Naive thymus-derived CD4-positive, alpha-beta T cell (primary cell): ENCODE data around the gene ATPAF2. TPM values are rescaled to one million over a fixed set of nuclear protein-coding genes. Genes with fewer than 3 reads are reported as not detected.

Source experiments
- ATAC-seq: fragments of 150-1000 bp; cut with Tn5 transposase; 2 replicates; pipeline ENCODE4 v1.10.0; 2021; ENCODE audit warnings: mild to moderate bottlenecking, moderate library complexity
- CTCF ChIA-PET: fragments of 350-600 bp; sonication (Branson Sonifier 250); formaldehyde crosslinking; loops from one replicate; lab custom pipeline; 2021; ENCODE audit warnings: antibody characterized with exemption; lab: Charles Lee
- POLR2A ChIA-PET: fragments of 350-600 bp; sonication (Branson Sonifier 250); formaldehyde crosslinking; loops from one replicate; lab custom pipeline; 2021; ENCODE audit warnings: antibody characterized with exemption, inconsistent platforms; lab: Charles Lee
- DNase-seq, 9 donors: peaks; one replicate each; pipeline versions ENCODE4 v3.0.0 to v3.0.0-alpha.2; 2020 to 2022; ENCODE audit warnings: mixed read lengths in 1 of 9
- H3K27ac ChIP-seq: one replicate; pipeline ENCODE4 v1.7.0; 2013; ENCODE audit warnings: mild to moderate bottlenecking, low read depth, low read length, moderate library complexity
- H3K27me3 ChIP-seq, 2 donors: one replicate each; pipeline ENCODE4 v1.7.0; 2013; ENCODE audit warnings: low read length in 2 of 2, mild to moderate bottlenecking in 2 of 2, moderate library complexity in 2 of 2; ENCODE audit not compliant: control insufficient read depth in 2 of 2, insufficient read depth in 2 of 2
- H3K36me3 ChIP-seq, 3 experiments: 1 replicate in 2 of 3; 2 replicates in 1 of 3; pipeline ENCODE4 v1.7.0; 2013; ENCODE audit warnings: low read length in 3 of 3, mild to moderate bottlenecking in 3 of 3, moderate library complexity in 1 of 3; ENCODE audit not compliant: insufficient read depth in 3 of 3, control insufficient read depth in 2 of 3
- H3K4me1 ChIP-seq, 2 donors: one replicate each; pipeline ENCODE4 v1.7.0; 2013; ENCODE audit warnings: low read length in 2 of 2, mild to moderate bottlenecking in 2 of 2, moderate library complexity in 1 of 2; ENCODE audit not compliant: control insufficient read depth in 2 of 2, insufficient read depth in 2 of 2
- H3K4me3 ChIP-seq: 2 replicates; pipeline ENCODE4 v1.7.0; 2013; ENCODE audit warnings: mild to moderate bottlenecking, low read length
- H3K9me3 ChIP-seq, 3 experiments: 1 replicate in 2 of 3; 2 replicates in 1 of 3; pipeline ENCODE4 v1.7.0; 2013; ENCODE audit warnings: low read length in 3 of 3; ENCODE audit not compliant: control insufficient read depth in 2 of 3
- H3K27ac Mint-ChIP-seq, 9 donors: one replicate each; pipeline ENCODE4 v1.8.0; 2020 to 2022; ENCODE audit warnings: mixed read lengths in 9 of 9, mild to moderate bottlenecking in 8 of 9, moderate library complexity in 5 of 9, inconsistent platforms in 2 of 9
- H3K27me3 Mint-ChIP-seq, 5 donors: one replicate each; pipeline ENCODE4 v1.8.0; 2021 to 2022; ENCODE audit warnings: mixed read lengths in 5 of 5, mild to moderate bottlenecking in 1 of 5
- H3K36me3 Mint-ChIP-seq, 5 donors: one replicate each; pipeline ENCODE4 v1.8.0; 2020 to 2022; ENCODE audit warnings: mixed read lengths in 5 of 5, mild to moderate bottlenecking in 3 of 5, inconsistent platforms in 1 of 5
- H3K4me1 Mint-ChIP-seq, 7 donors: one replicate each; pipeline ENCODE4 v1.8.0; 2020 to 2022; ENCODE audit warnings: mixed read lengths in 7 of 7, mild to moderate bottlenecking in 3 of 7, inconsistent platforms in 1 of 7
- H3K4me3 Mint-ChIP-seq, 10 donors: one replicate each; pipeline ENCODE4 v1.8.0; 2020 to 2022; ENCODE audit warnings: mild to moderate bottlenecking in 10 of 10, mixed read lengths in 10 of 10, moderate library complexity in 6 of 10, inconsistent platforms in 2 of 10
- H3K9me3 Mint-ChIP-seq, 11 donors: one replicate each; pipeline ENCODE4 v1.8.0; 2020 to 2022; ENCODE audit warnings: mixed read lengths in 11 of 11, mild to moderate bottlenecking in 4 of 11, inconsistent platforms in 1 of 11, moderate library complexity in 1 of 11
- intact Hi-C, 2 donors: fragments of 100-400 bp; cut with micrococcal nuclease; formaldehyde crosslinking; loops; one replicate each; pipeline ENCODE4 v1.15.1; 2023
- polyA plus RNA-seq, 2 donors: library from polyadenylated mRNA; unstranded; fragments of 300-500 nt; fragmentation: Illumina TruSeq; gene quantifications; one replicate each; pipeline ENCODE4 v1.2.3, GENCODE V29; 2021
- total RNA-seq, 6 experiments: library from RNA in 5 of 6; stranded (reverse) in 5 of 6; gene quantifications; 1 replicate in 5 of 6; 2 replicates in 1 of 6; pipeline ENCODE4 v1.2.3 and lab custom pipeline; 2021 to 2026

Gene ATPAF2
- total and polyA plus RNA-seq, 7 experiments from 2014 or later, result 16.3 to 36.7 (median 31.4) TPM

DNA sequence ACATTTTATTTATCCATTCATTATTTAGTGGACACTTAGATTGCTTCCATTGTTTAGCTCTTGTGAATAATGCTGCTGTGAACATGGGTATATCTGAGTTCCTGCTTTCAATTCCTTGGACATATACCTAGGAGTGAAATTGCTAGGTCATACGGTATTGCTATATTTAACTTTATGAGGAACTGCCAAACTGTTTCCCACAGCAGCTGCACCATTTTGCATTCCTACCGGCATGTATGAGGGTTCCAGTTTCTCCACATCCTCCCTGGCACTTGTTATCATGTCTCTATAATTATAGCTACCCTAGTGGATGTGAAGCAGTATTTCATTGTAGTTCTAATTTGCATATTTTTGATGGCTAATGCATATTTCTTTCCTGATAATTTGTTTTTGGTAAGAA lies 25.1 kb upstream of the ATPAF2 start:
- peaks cover 5 to 22% (median 9%) of the 10 kb centered on the region in 5 donors for H3K36me3 Mint-ChIP-seq
- no peak for DNase-seq
- no peaks in the 10 kb centered on the region for H3K9me3 Mint-ChIP-seq
- H3K27ac Mint-ChIP-seq, result no peak overlapping the region
- Histone ChIP-seq H3K36me3 (peaks cover 0 to 39% (median 3%) of the 10 kb centered on the region in 3 experiments), H3K27ac (no peak overlapping the region), H3K4me3 (no peak overlapping the region), H3K4me1 (no peaks in the 10 kb centered on the region), H3K27me3 (no peaks in the 10 kb centered on the region), H3K9me3 (no peaks in the 10 kb centered on the region)
- POLR2A ChIA-PET, result no interaction called here
- H3K27me3 Mint-ChIP-seq, result no peaks in the 10 kb centered on the region
- CTCF ChIA-PET, result no interaction called here
- no peaks in the 10 kb centered on the region for H3K4me1 Mint-ChIP-seq
- H3K4me3 Mint-ChIP-seq, result no peak overlapping the region
- intact Hi-C loops, result no loop called here
- ATAC-seq, result no peak

DNA sequence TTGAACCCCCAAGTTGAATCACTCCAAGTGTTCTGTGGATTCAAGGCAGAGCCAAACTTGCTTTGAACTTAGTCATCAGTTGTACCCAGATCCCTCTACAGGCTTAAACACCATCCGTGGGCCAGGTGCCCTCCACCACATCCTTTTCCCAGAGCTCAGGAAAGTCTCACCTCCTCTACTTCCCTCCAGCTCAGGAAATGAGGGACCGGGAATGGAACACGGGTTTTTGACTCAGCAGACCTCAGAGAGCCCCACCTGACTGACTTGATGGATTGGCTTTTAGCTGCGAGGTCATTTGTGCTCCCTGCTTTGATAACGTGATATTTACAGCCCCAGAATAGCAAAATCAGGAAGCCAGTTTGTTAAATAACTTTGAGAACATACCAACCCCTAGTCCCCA lies 20.3 kb upstream of the ATPAF2 start:
- POLR2A ChIA-PET, result no interaction called here
- Mint-ChIP-seq H3K27me3 (no peaks in the 10 kb centered on the region), H3K36me3 (peaks cover 10 to 48% (median 22%) of the 10 kb centered on the region in 5 donors), H3K4me1 (no peaks in the 10 kb centered on the region), H3K27ac (no peak overlapping the region), H3K4me3 (no peak overlapping the region), H3K9me3 (no peaks in the 10 kb centered on the region)
- CTCF ChIA-PET, result interaction anchor here (0.7 to 1.1 kb wide), 2 partner anchors 378 to 705 kb away, joined by 3 to 8 read pairs; partner anchors contain the start of gene RAI1
- no peaks in the 10 kb centered on the region for H3K27me3 ChIP-seq
- peaks cover 0 to 57% (median 12%) of the 10 kb centered on the region in 3 experiments for H3K36me3 ChIP-seq
- no peak overlapping the region for H3K27ac ChIP-seq
- no peak for ATAC-seq
- H3K4me3 ChIP-seq, result no peak overlapping the region
- H3K4me1 ChIP-seq, result no peaks in the 10 kb centered on the region
- intact Hi-C loops, result no loop called here
- no peaks in the 10 kb centered on the region for H3K9me3 ChIP-seq
- no peak for DNase-seq

DNA sequence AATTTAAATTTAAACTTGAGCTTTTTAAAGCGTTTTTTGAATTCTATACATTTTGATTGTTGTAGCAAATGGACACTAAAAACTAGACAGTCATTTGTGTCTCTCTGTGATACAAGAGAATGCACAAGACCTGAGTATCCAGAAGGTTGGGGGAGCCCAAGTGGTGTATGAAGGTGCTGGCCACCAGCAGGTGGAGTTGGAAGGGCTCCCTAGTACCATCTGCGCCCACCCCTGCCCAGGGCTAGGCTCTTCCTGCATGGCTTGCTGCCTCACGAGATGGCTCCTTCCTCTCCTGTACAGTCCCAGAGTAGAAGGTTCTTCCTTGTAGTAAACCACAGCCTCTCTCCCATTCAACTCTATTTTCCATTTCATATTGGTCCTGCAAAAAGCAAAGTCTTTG lies 17.2 kb upstream of the ATPAF2 start:
- ATAC-seq, result no peak
- Histone ChIP-seq H3K4me1 (no peaks in the 10 kb centered on the region), H3K4me3 (no peak overlapping the region), H3K9me3 (no peaks in the 10 kb centered on the region), H3K36me3 (peaks cover 0 to 46% (median 11%) of the 10 kb centered on the region in 3 experiments), H3K27me3 (no peaks in the 10 kb centered on the region), H3K27ac (no peak overlapping the region)
- intact Hi-C loops, result no loop called here
- Mint-ChIP-seq H3K27me3 (no peaks in the 10 kb centered on the region), H3K27ac (no peak overlapping the region), H3K36me3 (peaks cover 10 to 46% (median 22%) of the 10 kb centered on the region in 5 donors), H3K4me1 (no peaks in the 10 kb centered on the region), H3K4me3 (no peak overlapping the region), H3K9me3 (no peaks in the 10 kb centered on the region)
- ChIA-PET POLR2A (no interaction called here), CTCF (no interaction called here)
- DNase-seq, result no peak

DNA sequence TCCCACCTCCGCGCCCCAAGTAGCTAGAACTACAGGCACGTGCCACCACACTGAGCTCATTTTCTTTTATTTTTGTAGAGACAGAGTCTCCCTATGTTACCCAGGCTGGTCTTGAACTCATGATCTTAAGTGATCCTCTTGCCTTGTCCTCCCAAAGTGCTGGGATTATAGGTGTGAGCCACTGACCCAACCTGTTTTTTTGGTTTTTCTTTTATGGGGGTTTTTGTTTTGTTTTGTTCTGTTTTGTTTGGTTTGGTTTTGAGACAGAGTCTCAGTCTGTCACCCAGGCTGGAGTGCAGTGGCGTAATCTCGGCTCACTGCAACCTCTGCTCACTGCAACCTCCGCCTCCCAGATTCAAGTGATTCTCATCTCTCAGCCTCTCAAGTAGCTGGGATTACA lies 16.6 kb upstream of the ATPAF2 start:
- Histone ChIP-seq H3K9me3 (no peaks in the 10 kb centered on the region), H3K36me3 (peaks cover 0 to 42% (median 10%) of the 10 kb centered on the region in 3 experiments), H3K4me1 (no peaks in the 10 kb centered on the region), H3K27me3 (no peaks in the 10 kb centered on the region), H3K27ac (no peak overlapping the region), H3K4me3 (no peak overlapping the region)
- no peaks in the 10 kb centered on the region for H3K9me3 Mint-ChIP-seq
- intact Hi-C loops, result no loop called here
- ATAC-seq, result no peak
- H3K4me1 Mint-ChIP-seq, result no peaks in the 10 kb centered on the region
- H3K4me3 Mint-ChIP-seq, result no peak overlapping the region
- no peak overlapping the region for H3K27ac Mint-ChIP-seq
- CTCF ChIA-PET, result no interaction called here
- no peaks in the 10 kb centered on the region for H3K27me3 Mint-ChIP-seq
- peaks cover 10 to 46% (median 22%) of the 10 kb centered on the region in 5 donors for H3K36me3 Mint-ChIP-seq
- DNase-seq, result no peak
- POLR2A ChIA-PET, result no interaction called here

DNA sequence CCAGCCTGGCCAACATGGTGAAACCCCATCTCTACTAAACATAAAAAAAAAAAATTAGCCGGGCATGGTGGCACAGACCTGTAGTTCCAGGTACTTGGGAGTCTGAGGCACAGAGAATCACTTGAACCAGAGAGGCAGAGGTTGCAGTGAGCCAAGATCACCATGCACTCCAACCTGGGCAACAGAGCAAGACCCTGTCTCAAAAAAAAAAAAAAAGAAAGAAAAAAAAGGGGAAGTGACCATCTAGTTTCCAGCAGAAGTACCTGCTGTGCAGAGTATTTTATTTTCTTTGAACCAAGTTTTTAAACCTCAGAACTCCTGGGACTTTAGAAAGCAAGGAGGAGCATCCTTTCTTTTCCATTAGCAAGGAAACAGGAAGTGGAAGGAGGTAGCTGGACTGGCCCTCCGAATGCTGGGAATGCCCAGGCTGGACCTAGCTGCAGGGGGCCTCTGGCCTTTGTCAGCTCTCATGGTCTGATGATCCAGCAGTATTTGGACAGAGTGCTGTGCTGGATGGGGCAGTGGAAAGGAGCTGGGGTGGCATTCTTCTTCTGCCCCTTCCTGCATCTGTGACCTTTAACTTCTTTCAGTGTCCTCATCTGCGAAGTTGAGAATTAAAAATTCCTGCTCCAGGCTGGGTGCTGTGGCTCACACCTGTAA lies 6.9 kb upstream of the ATPAF2 start:
- peaks cover 15 to 26% (median 23%) of the 10 kb centered on the region in 7 donors for H3K4me1 Mint-ChIP-seq
- H3K4me3 Mint-ChIP-seq, result no peak overlapping the region
- Histone ChIP-seq H3K9me3 (no peaks in the 10 kb centered on the region), H3K27me3 (no peaks in the 10 kb centered on the region), H3K4me3 (no peak overlapping the region), H3K27ac (no peak overlapping the region), H3K4me1 (peaks cover 1 to 7% of the 10 kb centered on the region in 2 donors), H3K36me3 (peaks cover 0 to 18% (median 0%) of the 10 kb centered on the region in 3 experiments)
- no peaks in the 10 kb centered on the region for H3K27me3 Mint-ChIP-seq
- H3K9me3 Mint-ChIP-seq, result no peaks in the 10 kb centered on the region
- H3K36me3 Mint-ChIP-seq, result peaks cover 0 to 14% (median 5%) of the 10 kb centered on the region in 5 donors
- ATAC-seq (no peak), DNase-seq (no peak)
- no peak overlapping the region for H3K27ac Mint-ChIP-seq
- ChIA-PET CTCF (no interaction called here), POLR2A (interaction anchor here (0.7 kb wide), 1 partner anchor 27 kb away, joined by 3 read pairs; no protein-coding TSS in a partner anchor)
- intact Hi-C loops, result no loop called here

DNA sequence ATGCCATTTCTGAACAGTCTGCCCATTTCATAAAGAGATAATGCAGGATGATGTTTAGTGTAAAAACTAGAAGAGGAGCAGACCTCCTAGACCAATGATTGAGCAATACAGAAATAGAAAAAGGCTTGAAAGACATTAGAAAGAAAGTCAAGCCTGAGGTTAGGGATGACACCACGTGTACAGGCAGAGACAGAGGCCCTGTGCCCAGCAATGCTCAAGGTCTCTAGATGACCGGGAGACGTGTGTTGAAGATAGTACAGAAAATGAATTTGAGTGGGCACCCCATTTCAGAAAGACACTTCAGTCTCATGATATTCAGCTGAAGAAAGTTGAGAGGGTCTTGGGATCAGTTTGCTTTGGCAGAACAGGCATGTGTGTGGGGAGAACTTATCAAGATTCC lies 5.6 kb upstream of the ATPAF2 start:
- peaks cover 0 to 13% (median 5%) of the 10 kb centered on the region in 5 donors for H3K36me3 Mint-ChIP-seq

DNA sequence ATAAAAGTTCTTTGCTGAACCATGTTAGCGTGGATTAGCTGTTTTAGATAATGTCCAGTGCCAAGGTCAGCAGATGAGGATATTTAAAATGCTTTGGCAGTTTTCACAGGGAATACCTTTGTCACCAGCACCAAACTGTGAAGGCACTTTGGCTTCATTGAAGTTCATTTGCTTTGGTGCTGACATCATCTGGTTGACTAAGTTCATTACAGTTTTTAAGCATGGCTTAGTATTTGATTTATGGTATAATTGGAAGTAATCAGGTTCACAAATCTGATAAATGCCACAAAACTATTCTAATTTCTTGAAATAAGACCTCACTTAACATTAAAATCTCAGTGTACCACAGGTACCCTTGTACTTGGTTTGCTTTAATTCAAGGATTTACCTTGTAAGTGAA lies 4.5 kb upstream of the ATPAF2 start:
- Mint-ChIP-seq H3K9me3 (peaks cover 0 to 2% (median 0%) of the 10 kb centered on the region in 11 donors), H3K27me3 (no peaks in the 10 kb centered on the region), H3K36me3 (peaks cover 0 to 13% (median 10%) of the 10 kb centered on the region in 5 donors), H3K27ac (no peak overlapping the region), H3K4me1 (peaks cover 27 to 44% (median 34%) of the 10 kb centered on the region in 7 donors), H3K4me3 (no peak overlapping the region)
- ChIA-PET POLR2A (no interaction called here), CTCF (no interaction called here)
- peaks cover 0 to 18% (median 0%) of the 10 kb centered on the region in 3 experiments for H3K36me3 ChIP-seq
- H3K4me3 ChIP-seq, result no peak overlapping the region
- H3K9me3 ChIP-seq, result no peaks in the 10 kb centered on the region
- intact Hi-C loops, result no loop called here
- peaks cover 9 to 17% of the 10 kb centered on the region in 2 donors for H3K4me1 ChIP-seq
- H3K27me3 ChIP-seq, result no peaks in the 10 kb centered on the region
- no peak overlapping the region for H3K27ac ChIP-seq
- DNase-seq, result peak in 3 of 9 donors; percentile 11 to 23 (median 14)
- ATAC-seq, result no peak

More for the DNA sequence above, 5.6 kb upstream of the ATPAF2 start:
- Histone ChIP-seq H3K4me1 (peaks cover 9 to 15% of the 10 kb centered on the region in 2 donors), H3K27me3 (no peaks in the 10 kb centered on the region), H3K4me3 (no peak overlapping the region), H3K36me3 (peaks cover 0 to 18% (median 0%) of the 10 kb centered on the region in 3 experiments), H3K9me3 (no peaks in the 10 kb centered on the region), H3K27ac (no peak overlapping the region)
- intact Hi-C loops, result no loop called here
- DNase-seq (no peak), ATAC-seq (no peak)
- H3K4me3 Mint-ChIP-seq, result no peak overlapping the region
- H3K9me3 Mint-ChIP-seq, result no peaks in the 10 kb centered on the region
- H3K27ac Mint-ChIP-seq, result no peak overlapping the region
- ChIA-PET CTCF (no interaction called here), POLR2A (no interaction called here)
- peaks cover 25 to 34% (median 32%) of the 10 kb centered on the region in 7 donors for H3K4me1 Mint-ChIP-seq
- H3K27me3 Mint-ChIP-seq, result no peaks in the 10 kb centered on the region
